Measurements from ENCODE around the gene ARL2. TPM values are rescaled to one million over a fixed set of nuclear protein-coding genes. Genes with fewer than 3 reads are reported as not detected.

ARL2 gene
- polyA plus RNA-seq, 3 donors = 34.3 to 40.4 (median 34.4) TPM

DNA sequence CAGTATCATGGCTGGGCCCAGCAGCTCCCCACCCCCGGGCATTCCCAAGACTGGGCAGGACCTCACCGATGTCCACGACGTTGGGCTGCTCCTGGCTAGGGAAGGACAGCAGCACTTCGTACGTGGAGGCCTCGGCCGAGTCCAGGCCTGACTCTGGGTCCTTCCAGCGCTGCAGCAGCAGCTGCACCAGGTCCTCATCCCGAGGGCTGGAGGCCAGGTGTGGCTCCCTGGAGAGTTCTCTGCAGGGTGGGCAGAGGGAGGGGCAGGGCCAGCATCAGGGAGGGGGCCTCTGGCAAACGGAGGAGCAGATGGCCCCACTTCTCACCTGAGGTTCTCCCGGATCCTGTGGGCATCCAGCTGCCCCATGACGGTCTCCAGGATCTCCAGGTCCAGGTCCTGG, 44.1 kb downstream of the ARL2 start:
- H4K20me1 ChIP-seq (ENCODE audit: insufficient read depth, low read length) = no peaks in the 10 kb centered on the region
- Mint-ChIP-seq H3K9me3 (peaks cover 0 to 5% (median 1%) of the 10 kb centered on the region in 7 donors), H3K27me3 (ENCODE audit: low read depth in 3 of 3) (peaks cover 10 to 16% (median 13%) of the 10 kb centered on the region in 3 donors), H3K4me1 (peaks cover 42% of the 10 kb centered on the region), H3K27ac (no peak overlapping the region), H3K4me3 (no peak overlapping the region), H3K36me3 (no peaks in the 10 kb centered on the region)
- no peaks in the 10 kb centered on the region for H3K79me2 ChIP-seq (ENCODE audit: insufficient read depth, low read length)
- peaks cover 9 to 16% of the 10 kb centered on the region in 2 donors for H3K4me1 ChIP-seq (ENCODE audit: control insufficient read depth in 1 of 2, insufficient read depth in 2 of 2, low read length in 2 of 2)
- H3K27ac ChIP-seq (ENCODE audit: low read depth in 1 of 2, low read length in 2 of 2) = no peak overlapping the region
- H3K36me3 ChIP-seq (replicated peaks in 1 of 2; ENCODE audit: control insufficient read depth in 1 of 2, insufficient read depth in 2 of 2, low read length in 2 of 2) = no peaks in the 10 kb centered on the region
- no peak overlapping the region for H2AFZ ChIP-seq (ENCODE audit: insufficient read depth, low read depth, low read length, poor library complexity, severe bottlenecking)
- intact Hi-C loops (cut with micrococcal nuclease) = no loop called here
- no peak overlapping the region for H3K4me3 ChIP-seq (replicated peaks in 1 of 3; ENCODE audit: low read depth in 2 of 3, low read length in 3 of 3)
- H3K9me3 ChIP-seq (replicated peaks in 1 of 2; ENCODE audit: control insufficient read depth in 1 of 2, insufficient read depth in 1 of 2, low read length in 2 of 2) = no peaks in the 10 kb centered on the region
- H3K4me2 ChIP-seq (replicated peaks; ENCODE audit: extremely low read depth, low read length, poor library complexity, severe bottlenecking) = no peak overlapping the region
- no peak for DNase-seq
- no peak overlapping the region for H3K9ac ChIP-seq (ENCODE audit: insufficient read depth, low read length, poor library complexity, severe bottlenecking)
- TF ChIP-seq, protein P1, sequence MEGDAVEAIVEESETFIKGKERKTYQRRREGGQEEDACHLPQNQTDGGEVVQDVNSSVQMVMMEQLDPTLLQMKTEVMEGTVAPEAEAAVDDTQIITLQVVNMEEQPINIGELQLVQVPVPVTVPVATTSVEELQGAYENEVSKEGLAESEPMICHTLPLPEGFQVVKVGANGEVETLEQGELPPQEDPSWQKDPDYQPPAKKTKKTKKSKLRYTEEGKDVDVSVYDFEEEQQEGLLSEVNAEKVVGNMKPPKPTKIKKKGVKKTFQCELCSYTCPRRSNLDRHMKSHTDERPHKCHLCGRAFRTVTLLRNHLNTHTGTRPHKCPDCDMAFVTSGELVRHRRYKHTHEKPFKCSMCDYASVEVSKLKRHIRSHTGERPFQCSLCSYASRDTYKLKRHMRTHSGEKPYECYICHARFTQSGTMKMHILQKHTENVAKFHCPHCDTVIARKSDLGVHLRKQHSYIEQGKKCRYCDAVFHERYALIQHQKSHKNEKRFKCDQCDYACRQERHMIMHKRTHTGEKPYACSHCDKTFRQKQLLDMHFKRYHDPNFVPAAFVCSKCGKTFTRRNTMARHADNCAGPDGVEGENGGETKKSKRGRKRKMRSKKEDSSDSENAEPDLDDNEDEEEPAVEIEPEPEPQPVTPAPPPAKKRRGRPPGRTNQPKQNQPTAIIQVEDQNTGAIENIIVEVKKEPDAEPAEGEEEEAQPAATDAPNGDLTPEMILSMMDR (IDR thresholded peaks at IDR 0.05) = no peak
- WGBS (ENCODE audit: insufficient coverage) = 93% methylated on average over 13 of the region's 13 CpGs
- H3K27me3 ChIP-seq (ENCODE audit: control insufficient read depth in 2 of 2, insufficient read depth in 2 of 2, low read length in 2 of 2) = no peaks in the 10 kb centered on the region

- no peak for DNase-seq
- no peaks in the 10 kb centered on the region for H3K36me3 Mint-ChIP-seq
- no peak within 1 kb of the TSS for H3K27ac Mint-ChIP-seq
- no peak within 1 kb of the TSS for H3K4me3 Mint-ChIP-seq
- Histone ChIP-seq H3K27me3 (ENCODE audit: control insufficient read depth in 2 of 2, insufficient read depth in 2 of 2, low read length in 2 of 2) (no peaks in the 10 kb centered on the region), H3K9me3 (replicated peaks in 1 of 2; ENCODE audit: control insufficient read depth in 1 of 2, insufficient read depth in 1 of 2, low read length in 2 of 2) (no peaks in the 10 kb centered on the region), H2AFZ (ENCODE audit: insufficient read depth, low read depth, low read length, poor library complexity, severe bottlenecking) (no peak within 1 kb of the TSS), H3K4me1 (ENCODE audit: control insufficient read depth in 1 of 2, insufficient read depth in 2 of 2, low read length in 2 of 2) (peaks cover 9 to 14% of the 10 kb centered on the region in 2 donors), H3K4me3 (replicated peaks in 1 of 3; ENCODE audit: low read depth in 2 of 3, low read length in 3 of 3) (no peak within 1 kb of the TSS), H3K27ac (ENCODE audit: low read depth in 1 of 2, low read length in 2 of 2) (no peak within 1 kb of the TSS), H3K79me2 (ENCODE audit: insufficient read depth, low read length) (no peaks in the 10 kb centered on the region), H3K4me2 (replicated peaks; ENCODE audit: extremely low read depth, low read length, poor library complexity, severe bottlenecking) (no peak within 1 kb of the TSS), H3K9ac (ENCODE audit: insufficient read depth, low read length, poor library complexity, severe bottlenecking) (no peak within 1 kb of the TSS), H4K20me1 (ENCODE audit: insufficient read depth, low read length) (no peaks in the 10 kb centered on the region), H3K36me3 (replicated peaks in 1 of 2; ENCODE audit: control insufficient read depth in 1 of 2, insufficient read depth in 2 of 2, low read length in 2 of 2) (no peaks in the 10 kb centered on the region)
- TF ChIP-seq, protein P1 (IDR thresholded peaks at IDR 0.05) = no peak
- peaks cover 10 to 18% (median 12%) of the 10 kb centered on the region in 3 donors for H3K27me3 Mint-ChIP-seq (ENCODE audit: low read depth in 3 of 3)
- intact Hi-C loops (cut with micrococcal nuclease) = no loop called here
- peaks cover 0 to 5% (median 1%) of the 10 kb centered on the region in 7 donors for H3K9me3 Mint-ChIP-seq
- peaks cover 41% of the 10 kb centered on the region for H3K4me1 Mint-ChIP-seq
- 92% methylated on average over 5 of the region's 8 CpGs for WGBS (ENCODE audit: insufficient coverage)
Observed at GRCh38 chr11:65058419-65059054, 44.6 kb downstream of the ARL2 start, which contains the start of gene NAALADL1. Gene NAALADL1, minus strand, starts transcription at chr11:65058553. Its CDS starts 32 bp downstream, at chr11:65058521.
